IgD-negative memory B cell (primary cell): Measurements from ENCODE around the gene PRPF6. TPM values are rescaled to one million over a fixed set of nuclear protein-coding genes. Genes with fewer than 3 reads are reported as not detected.

ENCODE experiments used
- H3K27ac Mint-ChIP-seq, 3 donors: one replicate each; pipeline ENCODE4 v1.8.0; 2020 to 2022; ENCODE audit warnings: mild to moderate bottlenecking in 3 of 3, mixed read lengths in 3 of 3, moderate library complexity in 1 of 3
- H3K27me3 Mint-ChIP-seq: one replicate; pipeline ENCODE4 v1.8.0; 2021; ENCODE audit warnings: mixed read lengths
- H3K36me3 Mint-ChIP-seq: one replicate; pipeline ENCODE4 v1.8.0; 2020; ENCODE audit warnings: mild to moderate bottlenecking, mixed read lengths
- H3K4me1 Mint-ChIP-seq, 3 donors: one replicate each; pipeline ENCODE4 v1.8.0; 2020 to 2022; ENCODE audit warnings: mixed read lengths in 3 of 3, mild to moderate bottlenecking in 1 of 3
- H3K4me3 Mint-ChIP-seq, 4 donors: one replicate each; pipeline ENCODE4 v1.8.0; 2020 to 2022; ENCODE audit warnings: mild to moderate bottlenecking in 4 of 4, mixed read lengths in 4 of 4, moderate library complexity in 3 of 4
- H3K9me3 Mint-ChIP-seq, 3 donors: one replicate each; pipeline ENCODE4 v1.8.0; 2020 to 2021; ENCODE audit warnings: mixed read lengths in 3 of 3, mild to moderate bottlenecking in 1 of 3
- polyA plus RNA-seq: library from polyadenylated mRNA; unstranded; fragments of 300-500 nt; fragmentation: Illumina TruSeq; gene quantifications from one replicate; pipeline ENCODE4 v1.2.3, GENCODE V29; 2021

PRPF6 gene
- polyA plus RNA-seq, 1 donor from 2014 or later, result 106 TPM

DNA sequence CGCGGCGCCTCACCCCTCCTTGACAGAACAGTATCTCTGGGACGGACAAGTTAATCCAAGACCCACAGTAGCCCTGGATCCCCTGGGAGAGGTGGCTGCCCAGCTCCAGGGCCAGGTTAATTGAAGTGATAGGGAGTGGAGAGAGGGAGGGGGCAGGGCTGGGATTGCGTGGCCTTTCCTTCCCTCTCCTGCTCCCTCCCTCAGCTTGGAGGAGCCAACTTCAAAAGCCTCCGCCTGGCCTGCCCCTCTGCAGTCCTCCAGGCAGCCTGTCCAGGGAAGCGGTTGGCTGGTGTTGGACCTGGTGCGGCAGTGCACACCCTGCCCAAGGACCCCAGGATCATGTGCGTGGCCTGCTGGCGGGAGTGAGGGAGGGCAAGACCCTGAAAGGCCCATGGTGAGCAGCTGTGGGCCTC, 55.0 kb downstream of the PRPF6 start, which contains the start of gene C20orf204:
TSS of gene C20orf204 (plus strand) at position 250 of the 413 bp plus-strand sequence. CDS start at position 392, 142 bp downstream.
- no peaks in the 10 kb centered on the region for H3K36me3 Mint-ChIP-seq
- H3K27me3 Mint-ChIP-seq, result peaks cover 9% of the 10 kb centered on the region
- H3K9me3 Mint-ChIP-seq, result no peaks in the 10 kb centered on the region
- peak within 1 kb of the TSS in 2 of 3 donors; percentile 58 to 92 for H3K27ac Mint-ChIP-seq
- H3K4me3 Mint-ChIP-seq, result peak within 1 kb of the TSS in 1 of 4 donors; percentile 67
- peaks cover 2 to 8% (median 5%) of the 10 kb centered on the region in 3 donors for H3K4me1 Mint-ChIP-seq

DNA sequence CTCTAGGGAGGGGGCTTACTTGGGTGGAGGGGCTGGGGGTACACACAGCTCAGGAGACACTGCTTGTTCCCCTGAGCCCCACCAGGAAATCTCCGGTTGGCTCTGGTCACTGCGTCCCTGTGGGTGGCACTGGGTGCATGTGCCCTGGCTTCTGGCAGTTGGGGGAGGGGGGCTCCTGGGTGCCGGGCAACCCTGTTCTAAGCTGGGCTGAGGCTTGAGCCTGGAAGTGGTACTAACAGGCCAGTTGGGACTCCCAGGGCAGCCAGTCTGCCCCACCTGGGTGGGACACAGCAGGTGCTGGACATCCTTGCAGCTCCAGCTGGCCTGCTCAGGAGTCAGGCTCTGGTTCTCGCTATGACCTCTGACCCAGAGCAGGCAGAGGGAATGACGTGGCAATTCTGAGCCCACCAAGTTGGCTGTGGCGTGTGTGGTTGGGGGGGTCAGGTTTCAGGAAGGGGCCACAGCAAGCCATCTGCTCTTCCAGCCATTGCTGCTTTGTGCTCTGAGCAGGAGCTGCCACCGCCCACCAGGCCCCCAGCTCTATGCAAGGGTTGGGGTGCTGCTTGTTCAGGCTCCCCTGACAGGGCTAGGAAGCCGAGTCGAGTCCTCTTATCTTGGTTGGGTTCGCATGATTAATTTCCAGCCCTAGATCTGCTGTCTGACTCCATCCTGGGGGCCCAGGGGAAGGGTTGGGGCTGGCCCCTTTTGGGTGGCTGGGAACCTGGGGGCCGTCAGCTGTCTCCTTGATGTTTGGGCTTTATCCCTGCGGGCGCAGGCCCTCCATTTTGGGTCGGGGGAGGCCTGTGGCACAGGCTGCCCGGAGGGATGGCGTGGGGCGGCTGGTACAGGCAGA, 55.6 kb downstream of the PRPF6 start:
- Mint-ChIP-seq H3K36me3 (no peaks in the 10 kb centered on the region), H3K4me1 (peaks cover 2 to 8% (median 5%) of the 10 kb centered on the region in 3 donors), H3K4me3 (no peak overlapping the region), H3K27ac (peak overlapping the region in 1 of 3 donors; percentile 48), H3K9me3 (no peaks in the 10 kb centered on the region), H3K27me3 (peaks cover 12% of the 10 kb centered on the region)

- H3K27ac Mint-ChIP-seq, result peak overlapping the region in 1 of 3 donors; percentile 28
- no peaks in the 10 kb centered on the region for H3K36me3 Mint-ChIP-seq
- peaks cover 2 to 8% (median 6%) of the 10 kb centered on the region in 3 donors for H3K4me1 Mint-ChIP-seq
- H3K9me3 Mint-ChIP-seq, result no peaks in the 10 kb centered on the region
- peak overlapping the region in 2 of 4 donors; percentile 35 to 71 for H3K4me3 Mint-ChIP-seq
- peaks cover 12% of the 10 kb centered on the region for H3K27me3 Mint-ChIP-seq
Measured at GRCh38 chr20:64037199-64037497, 56.2 kb downstream of the PRPF6 start.

GRCh38 chr20:64037498-64038213, 56.7 kb downstream of the PRPF6 start:
- Mint-ChIP-seq H3K9me3 (no peaks in the 10 kb centered on the region), H3K36me3 (no peaks in the 10 kb centered on the region), H3K27me3 (peaks cover 12% of the 10 kb centered on the region), H3K27ac (peak overlapping the region in 1 of 3 donors; percentile 28), H3K4me1 (peaks cover 2 to 8% (median 7%) of the 10 kb centered on the region in 3 donors), H3K4me3 (peak overlapping the region; percentile 35 to 85 (median 66))

GRCh38 chr20:64038224-64038564, 57.3 kb downstream of the PRPF6 start:
- Mint-ChIP-seq H3K9me3 (no peaks in the 10 kb centered on the region), H3K4me1 (peaks cover 2 to 8% (median 7%) of the 10 kb centered on the region in 3 donors), H3K27ac (no peak overlapping the region), H3K27me3 (peaks cover 12% of the 10 kb centered on the region), H3K4me3 (peak overlapping the region in 3 of 4 donors; percentile 45 to 85 (median 62)), H3K36me3 (no peaks in the 10 kb centered on the region)

DNA sequence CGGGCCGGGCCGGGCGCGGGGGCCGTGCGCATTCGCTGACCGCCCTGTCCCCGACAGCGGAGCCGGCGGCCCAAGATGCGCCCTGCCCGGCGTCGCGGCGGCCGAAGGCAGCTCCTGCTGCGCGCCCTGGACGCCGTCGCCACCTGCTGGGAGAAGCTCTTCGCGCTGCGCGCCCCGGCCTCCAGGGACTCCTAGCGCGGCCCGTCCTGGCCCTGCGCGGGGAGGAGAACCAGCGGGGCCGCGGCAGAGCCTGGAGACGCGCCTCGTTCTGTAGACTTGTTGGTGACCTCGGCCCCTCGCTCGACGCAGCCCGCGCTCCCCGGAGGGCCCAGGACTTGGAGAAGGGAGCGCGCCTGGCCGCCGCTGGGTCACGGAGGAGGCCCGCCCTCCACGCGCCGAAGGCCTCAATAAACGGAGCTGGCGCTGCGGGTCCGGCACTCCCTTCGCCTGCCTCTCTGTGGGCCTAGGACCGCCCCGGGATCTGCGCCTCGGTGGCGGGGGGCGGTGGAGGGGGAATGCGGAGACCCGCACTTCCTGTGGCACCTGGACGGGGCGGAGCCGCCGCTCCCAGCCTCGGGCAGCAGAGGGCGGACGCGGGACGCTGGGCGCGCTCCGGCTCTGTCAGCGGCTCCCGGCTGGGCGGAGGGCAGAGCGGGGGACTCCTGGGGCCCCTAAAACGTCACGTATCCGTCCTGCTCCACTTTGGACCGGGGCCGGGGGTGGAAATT, 57.8 kb downstream of the PRPF6 start:
- Mint-ChIP-seq H3K27me3 (peaks cover 12% of the 10 kb centered on the region), H3K4me1 (peaks cover 2 to 12% (median 6%) of the 10 kb centered on the region in 3 donors), H3K27ac (peak overlapping the region in 2 of 3 donors; percentile 23 to 67), H3K9me3 (no peaks in the 10 kb centered on the region), H3K36me3 (no peaks in the 10 kb centered on the region), H3K4me3 (peak overlapping the region in 3 of 4 donors; percentile 70 to 88 (median 86))

DNA sequence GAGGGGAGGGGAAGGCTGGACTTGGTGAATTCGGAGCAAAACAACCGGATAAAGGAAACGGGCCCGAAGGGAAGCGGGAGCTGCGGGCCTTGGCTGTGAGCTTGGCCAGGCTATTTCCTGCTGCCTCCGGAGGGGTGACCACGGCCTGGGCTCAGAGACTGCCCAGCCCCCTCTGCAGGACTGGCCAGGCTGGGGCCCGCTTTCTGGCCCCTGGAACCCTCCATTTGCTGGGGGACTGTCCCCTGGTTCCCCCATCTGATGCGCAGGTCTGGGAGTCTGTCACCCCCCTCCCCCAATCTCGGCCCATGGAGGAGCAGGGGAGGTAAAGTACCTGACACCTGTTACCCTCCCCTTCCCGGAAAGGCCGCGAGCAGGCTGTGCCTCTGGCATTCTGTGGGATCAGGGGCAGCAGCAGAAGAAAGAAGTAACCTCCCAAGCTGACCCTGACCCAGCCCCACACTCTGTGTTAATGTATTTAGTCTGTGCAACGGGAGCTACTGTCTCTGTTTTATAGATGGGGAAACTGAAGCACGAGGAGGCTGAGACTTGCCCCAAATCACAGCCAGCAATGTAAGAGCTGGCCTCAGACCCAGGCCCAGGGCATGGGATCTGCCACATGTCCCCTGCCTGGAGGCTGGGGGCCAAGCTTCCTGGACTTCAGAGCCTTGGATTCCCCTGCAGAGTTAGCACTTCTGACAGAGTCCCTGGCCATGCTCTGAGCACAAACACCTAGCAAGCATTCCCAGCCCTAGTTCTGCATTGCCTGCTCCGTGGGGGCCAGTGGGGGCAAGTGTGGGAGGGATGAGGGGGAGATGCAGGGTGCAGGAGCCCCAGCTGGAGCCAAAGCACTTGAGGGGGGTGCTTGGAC, 58.6 kb downstream of the PRPF6 start:
- Mint-ChIP-seq H3K9me3 (no peaks in the 10 kb centered on the region), H3K27me3 (peaks cover 12% of the 10 kb centered on the region), H3K4me3 (peak overlapping the region; percentile 55 to 88 (median 64)), H3K4me1 (peaks cover 2 to 13% (median 5%) of the 10 kb centered on the region in 3 donors), H3K27ac (peak overlapping the region in 1 of 3 donors; percentile 67), H3K36me3 (no peaks in the 10 kb centered on the region)

DNA sequence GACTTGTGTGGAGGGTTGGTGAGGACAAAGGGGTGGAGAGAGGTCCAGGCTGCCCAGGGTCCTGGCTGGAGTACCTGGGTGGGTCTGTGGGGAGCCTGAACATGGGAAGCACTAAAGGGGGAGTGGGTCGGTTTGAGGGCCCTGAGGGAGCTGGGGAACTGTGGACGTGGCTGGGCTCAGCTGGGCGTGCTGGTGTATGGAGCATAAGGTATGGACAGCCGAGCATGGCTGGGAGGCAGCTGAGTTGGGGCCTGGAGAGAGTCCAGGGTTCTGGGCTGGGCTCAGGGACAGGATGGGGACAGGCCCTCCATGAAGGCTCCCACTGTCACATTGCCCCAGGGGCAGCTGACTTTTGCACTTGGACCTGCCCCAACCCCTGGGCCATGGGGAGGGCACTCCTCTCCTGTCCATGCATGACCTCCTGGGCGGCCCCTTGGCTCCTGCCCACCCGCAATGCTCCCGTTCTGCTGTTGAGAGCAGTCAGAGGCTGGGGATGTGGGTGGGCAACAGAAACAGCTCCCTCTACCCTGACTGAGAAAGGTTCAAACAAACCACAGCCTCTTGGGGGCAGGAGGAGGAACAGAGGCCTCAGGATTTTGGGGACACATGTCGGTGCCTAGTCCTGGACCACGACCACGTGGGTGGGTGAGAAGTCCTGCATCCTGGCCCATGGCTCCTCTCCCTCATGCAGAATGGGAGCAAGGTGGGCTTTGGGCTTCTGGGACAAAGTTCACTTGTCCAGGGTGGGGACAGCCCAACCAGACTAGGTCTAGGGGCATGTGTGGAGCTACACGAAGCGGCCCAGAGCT, 59.5 kb downstream of the PRPF6 start:
- no peaks in the 10 kb centered on the region for H3K36me3 Mint-ChIP-seq
- peak overlapping the region in 1 of 3 donors; percentile 77 for H3K27ac Mint-ChIP-seq
- H3K9me3 Mint-ChIP-seq, result no peaks in the 10 kb centered on the region
- peak overlapping the region; percentile 33 to 58 (median 42) for H3K4me3 Mint-ChIP-seq
- H3K27me3 Mint-ChIP-seq, result peaks cover 12% of the 10 kb centered on the region
- peaks cover 2 to 13% (median 5%) of the 10 kb centered on the region in 3 donors for H3K4me1 Mint-ChIP-seq

GRCh38 chr20:64041040-64041780, 60.3 kb downstream of the PRPF6 start:
- Mint-ChIP-seq H3K27ac (no peak overlapping the region), H3K9me3 (no peaks in the 10 kb centered on the region), H3K36me3 (no peaks in the 10 kb centered on the region), H3K4me1 (peaks cover 2 to 13% (median 5%) of the 10 kb centered on the region in 3 donors), H3K27me3 (peaks cover 15% of the 10 kb centered on the region), H3K4me3 (peak overlapping the region in 3 of 4 donors; percentile 57 to 90 (median 57))

DNA sequence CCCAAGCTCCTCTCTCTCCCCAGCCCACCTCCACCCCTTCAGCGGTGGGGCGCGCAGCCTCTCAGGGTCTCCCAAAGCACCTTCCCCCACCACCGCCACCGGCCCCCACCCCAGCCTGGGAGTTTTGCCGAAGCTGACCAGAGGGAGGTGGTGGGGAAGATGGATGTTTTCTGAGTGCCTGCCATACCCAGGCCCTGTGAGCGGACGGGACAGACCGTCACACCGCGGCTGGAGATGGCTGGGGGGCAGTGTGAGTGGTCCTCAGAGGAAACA, 60.8 kb downstream of the PRPF6 start:
- H3K36me3 Mint-ChIP-seq, result no peaks in the 10 kb centered on the region
- peaks cover 2 to 13% (median 5%) of the 10 kb centered on the region in 3 donors for H3K4me1 Mint-ChIP-seq
- peak overlapping the region in 3 of 4 donors; percentile 75 to 90 (median 89) for H3K4me3 Mint-ChIP-seq
- H3K27ac Mint-ChIP-seq, result no peak overlapping the region
- H3K9me3 Mint-ChIP-seq, result no peaks in the 10 kb centered on the region
- H3K27me3 Mint-ChIP-seq, result peaks cover 19% of the 10 kb centered on the region

- Mint-ChIP-seq H3K27me3 (peaks cover 24% of the 10 kb centered on the region), H3K27ac (no peak overlapping the region), H3K4me1 (peaks cover 2 to 13% (median 5%) of the 10 kb centered on the region in 3 donors), H3K36me3 (no peaks in the 10 kb centered on the region), H3K9me3 (no peaks in the 10 kb centered on the region), H3K4me3 (peak overlapping the region in 3 of 4 donors; percentile 75 to 90 (median 89))
Measured at GRCh38 chr20:64042054-64042781, 61.3 kb downstream of the PRPF6 start.

DNA sequence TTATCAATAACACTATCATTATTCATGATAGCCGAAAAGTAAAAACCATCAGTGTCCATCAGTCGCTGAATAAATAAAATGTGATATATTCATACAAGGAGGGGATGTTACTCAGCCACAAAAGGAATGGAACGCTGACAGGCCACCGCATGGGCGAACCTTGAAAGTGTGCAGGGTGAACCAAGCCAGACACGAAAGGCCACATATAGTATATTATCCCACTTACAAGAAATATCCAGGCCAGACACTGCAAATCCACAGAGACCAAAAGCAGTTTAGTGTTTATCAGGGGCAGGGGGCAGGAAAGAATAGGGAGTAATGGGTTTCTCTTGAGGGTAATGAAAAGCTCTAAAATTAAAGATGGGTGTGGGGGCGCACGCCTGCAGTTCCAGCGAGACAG, 62.8 kb downstream of the PRPF6 start:
- Mint-ChIP-seq H3K4me3 (peak overlapping the region in 3 of 4 donors; percentile 54 to 86 (median 83)), H3K36me3 (no peaks in the 10 kb centered on the region), H3K27me3 (peaks cover 26% of the 10 kb centered on the region), H3K4me1 (peaks cover 0 to 13% (median 2%) of the 10 kb centered on the region in 3 donors), H3K27ac (no peak overlapping the region), H3K9me3 (no peaks in the 10 kb centered on the region)
